HL-60 (cell line): ENCODE results near the gene SVIL.
"Not testable (repeated sequence)": the region's sequence is repeated elsewhere in the genome, so short reads cannot be mapped to it uniquely, and the experiment has no call there.

Experiments
- DNase-seq, 2 experiments: peaks; one replicate each; pipeline ENCODE4 v3.0.0-alpha.2; 2010 to 2020; ENCODE audit warnings: low read depth in 1 of 2, low spot score in 1 of 2
- H3K27ac ChIP-seq: fragments of 250-450 bp; sonication (Bioruptor Pico); replicated peaks from 2 replicates; pipeline ENCODE4 v1.5.1; 2020; ENCODE audit warnings: mild to moderate bottlenecking, moderate library complexity
- H3K27me3 ChIP-seq: fragments of 250-450 bp; sonication (Bioruptor Pico); 2 replicates; pipeline ENCODE4 v1.5.1; 2021; ENCODE audit warnings: mild to moderate bottlenecking, moderate library complexity; ENCODE audit not compliant: insufficient read depth, poor library complexity, severe bottlenecking
- H3K4me3 ChIP-seq: replicated peaks from 2 replicates; pipeline ENCODE4 v1.5.1; 2011; ENCODE audit warnings: mild to moderate bottlenecking, control low read depth, low read length; ENCODE audit not compliant: insufficient read depth
- CTCF ChIP-seq: IDR thresholded peaks from one replicate; pipeline ENCODE4 v1.5.1; 2011; ENCODE audit warnings: low read length, control low read depth, inconsistent platforms; ENCODE audit not compliant: insufficient read depth
- GABPA ChIP-seq: IDR thresholded peaks from 2 replicates; pipeline ENCODE4 v1.6.1; 2012; ENCODE audit warnings: low read depth
- POLR2AphosphoS5 ChIP-seq: IDR thresholded peaks from 2 replicates; pipeline ENCODE4 v1.6.1; 2012; ENCODE audit warnings: low read depth
- REST ChIP-seq: IDR thresholded peaks from 2 replicates; pipeline ENCODE4 v1.6.1; 2012; ENCODE audit warnings: low read depth; ENCODE audit not compliant: insufficient replicate concordance
- SPI1 ChIP-seq: IDR thresholded peaks from 2 replicates; pipeline ENCODE4 v1.6.1; 2012; ENCODE audit warnings: low read depth, mild to moderate bottlenecking, borderline replicate concordance

SVIL gene

GRCh38 chr10:29465384-29465783 lies 169.4 kb downstream of the SVIL start:
- DNase-seq = no peak
- TF ChIP-seq CTCF (no peak), SPI1 (no peak), POLR2AphosphoS5 (no peak), REST (no peak), GABPA (no peak)
- H3K27me3 ChIP-seq = no peaks in the 10 kb centered on the region
- H3K4me3 ChIP-seq = no peak overlapping the region
- no peak overlapping the region for H3K27ac ChIP-seq

- not testable (repeated sequence) for H3K4me3 ChIP-seq, DNase-seq, H3K27me3 ChIP-seq, H3K27ac ChIP-seq
Observed at GRCh38 chr10:29464671-29465171, 170.1 kb downstream of the SVIL start.

GRCh38 chr10:29461042-29461441 lies 173.7 kb downstream of the SVIL start:
- DNase-seq = no peak
- Histone ChIP-seq H3K4me3 (no peak overlapping the region), H3K27ac (no peak overlapping the region), H3K27me3 (no peaks in the 10 kb centered on the region)
- no peak for TF ChIP-seq POLR2AphosphoS5
- no peak for TF ChIP-seq CTCF
- TF ChIP-seq GABPA = no peak
- no peak for TF ChIP-seq REST
- no peak for TF ChIP-seq SPI1

GRCh38 chr10:29458190-29458589 lies 176.6 kb downstream of the SVIL start:
- DNase-seq, H3K27me3 ChIP-seq, H3K4me3 ChIP-seq, H3K27ac ChIP-seq: not testable (repeated sequence)

GRCh38 chr10:29455095-29455494 lies 179.7 kb downstream of the SVIL start:
- Histone ChIP-seq H3K4me3 (no peak overlapping the region), H3K27ac (no peak overlapping the region), H3K27me3 (no peaks in the 10 kb centered on the region)
- TF ChIP-seq POLR2AphosphoS5 = no peak
- TF ChIP-seq SPI1 = no peak
- no peak for TF ChIP-seq GABPA
- DNase-seq = no peak
